A549 treated with RU486 at 1 μM for 4 hours (cell line): ENCODE results near the gene DUXB. TPM values are rescaled to one million over a fixed set of nuclear protein-coding genes. Genes with fewer than 3 reads are reported as not detected.

Experiments
- total RNA-seq: library from RNA; stranded (reverse); fragments of 200-300 nt; extraction: Qiagen RNA extraction; gene quantifications from 5 replicates; pipeline ENCODE4 v1.2.3, GENCODE V29; 2022; ENCODE audit warnings: low read depth

DUXB gene
- total RNA-seq = not detected in 5 replicates

DNA sequence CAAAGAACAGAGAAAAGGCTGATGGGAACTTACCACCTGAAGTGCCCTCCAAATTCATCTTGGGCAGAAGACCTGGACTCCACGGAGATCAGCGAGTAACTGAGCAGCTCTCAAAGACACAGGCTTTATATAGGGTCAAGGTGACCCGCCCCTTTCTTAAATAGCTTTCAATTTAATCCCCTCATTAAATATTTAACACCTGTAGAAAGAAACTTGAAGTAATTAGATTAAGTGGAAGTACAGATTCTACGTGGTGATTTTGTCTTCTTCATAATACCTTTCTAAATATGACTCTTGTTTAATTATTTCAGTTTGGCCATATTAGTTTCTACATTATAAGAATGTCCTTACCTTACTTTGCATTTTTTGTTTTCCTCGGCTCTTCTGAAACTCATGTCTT is at the start of gene DUXB:
Gene DUXB (minus strand): TSS at position 101 of the 400 bp plus-strand sequence. CDS start 43 bp downstream, at position 58.

DNA sequence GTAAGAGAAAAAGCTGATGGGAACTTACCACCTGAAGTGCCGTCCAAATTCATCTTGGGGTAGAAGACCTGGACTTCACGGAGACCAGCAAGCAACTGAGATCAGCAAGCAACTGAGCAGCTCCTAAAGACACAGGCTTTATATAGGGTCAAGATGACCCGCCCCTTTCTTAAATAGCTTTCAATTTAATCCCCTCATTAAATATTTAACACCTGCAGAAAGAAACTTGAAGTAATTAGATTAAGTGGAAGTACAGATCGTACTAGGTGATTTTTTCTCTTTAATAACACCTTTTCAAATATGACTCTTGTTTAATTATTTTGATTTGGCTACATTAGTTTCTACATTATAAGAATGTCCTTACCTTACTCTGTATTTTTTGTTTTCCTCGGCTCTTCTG is 25.1 kb upstream of the DUXB start, which contains the start of gene CPHXL:
Gene CPHXL (minus strand): TSS at position 101 of the 400 bp plus-strand sequence. CDS start 48 bp downstream, at position 53.

DNA sequence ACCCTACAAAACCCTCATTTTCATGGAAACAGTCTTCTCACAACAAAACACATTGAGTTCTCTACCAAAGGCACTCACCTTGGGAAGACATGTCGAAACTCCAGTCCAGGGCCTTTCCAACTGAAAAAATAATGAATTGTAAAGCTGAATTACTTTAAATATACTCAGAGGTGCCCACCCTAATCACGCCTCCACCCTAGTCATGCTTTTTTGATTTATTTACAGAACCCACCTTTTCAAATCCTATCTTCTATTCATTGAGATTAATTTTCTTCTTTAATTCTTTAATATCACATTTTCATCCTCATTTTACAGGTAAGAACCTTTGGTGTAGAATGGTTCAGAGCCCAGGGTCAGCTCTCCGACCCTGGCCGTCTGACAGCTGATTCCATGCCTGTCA is 24.4 kb downstream of the DUXB start, which contains the start of gene CPHXL2:
Gene CPHXL2 (minus strand): TSS at position 101 of the 400 bp plus-strand sequence. CDS start 10 bp downstream, at position 91.

DNA sequence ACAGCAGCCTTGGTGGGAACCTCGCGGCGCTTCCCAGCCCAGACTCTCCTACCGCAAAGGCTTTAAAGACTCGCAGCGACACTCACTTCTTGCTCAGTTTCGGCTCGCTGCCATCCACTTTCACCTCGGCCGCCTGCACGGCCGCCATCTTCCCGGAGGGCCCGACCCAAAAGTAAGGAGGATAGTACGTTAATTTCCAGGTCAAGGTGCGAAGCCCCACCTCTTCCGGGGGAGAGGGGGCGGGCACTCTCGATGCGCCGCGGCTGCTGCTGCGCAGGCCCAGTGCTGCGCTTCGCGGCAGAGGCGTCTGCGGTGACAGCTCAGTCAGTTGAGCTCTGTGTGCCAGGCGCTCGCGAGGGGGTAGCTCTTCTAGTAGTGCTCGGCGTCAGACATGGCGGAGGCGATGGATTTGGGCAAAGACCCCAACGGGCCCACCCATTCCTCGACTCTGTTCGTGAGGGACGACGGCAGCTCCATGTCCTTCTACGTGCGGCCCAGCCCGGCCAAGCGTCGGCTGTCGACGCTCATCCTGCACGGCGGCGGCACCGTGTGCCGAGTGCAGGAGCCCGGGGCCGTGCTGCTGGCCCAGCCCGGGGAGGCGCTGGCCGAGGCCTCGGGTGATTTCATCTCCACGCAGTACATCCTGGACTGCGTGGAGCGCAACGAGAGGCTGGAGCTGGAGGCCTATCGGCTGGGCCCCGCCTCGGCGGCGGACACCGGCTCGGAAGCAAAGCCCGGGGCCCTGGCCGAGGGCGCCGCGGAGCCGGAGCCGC is 53.6 kb downstream of the DUXB start, which contains the start of the genes KARS1 and TERF2IP:
Gene KARS1 (minus strand): TSS at position 174 of the 773 bp plus-strand sequence. CDS start 26 bp downstream, at position 148.
Gene TERF2IP (plus strand): TSS at position 282 of the 773 bp plus-strand sequence. CDS start 110 bp downstream, at position 392.

Other genes starting within 250 kb of the DUXB start
- 10.5 to 16.9 TPM (median 15.6 TPM) in 5 replicates for gene TMEM170A, start 236.8 kb downstream of the DUXB start, total RNA-seq
- gene CHST6, start 206.0 kb downstream of the DUXB start, total RNA-seq = 0.10 to 0.32 TPM (median 0.14 TPM) in 5 replicates
- 0.11 to 0.14 TPM in 2 of 5 replicates, not detected in the others for gene CHST5, start 165.4 kb downstream of the DUXB start, total RNA-seq
- 7.9 to 9.7 TPM (median 8.6 TPM) in 5 replicates for gene TMEM231, start 145.2 kb downstream of the DUXB start, total RNA-seq
- gene GABARAPL2, start 135.1 kb downstream of the DUXB start, total RNA-seq = 82.3 to 98.5 TPM (median 91.2 TPM) in 5 replicates
- gene ADAT1, start 78.2 kb downstream of the DUXB start, total RNA-seq = 28.6 to 42.3 TPM (median 36.9 TPM) in 5 replicates
- gene KARS1, start 53.8 kb downstream of the DUXB start, total RNA-seq = 162 to 188 TPM (median 173 TPM) in 5 replicates
- gene TERF2IP, start 53.7 kb downstream of the DUXB start, total RNA-seq = 33.8 to 51.5 TPM (median 44.2 TPM) in 5 replicates
- not detected in 5 replicates for gene CPHXL2, start 24.5 kb downstream of the DUXB start, total RNA-seq
- not detected in 5 replicates for gene CPHXL, start 25.0 kb upstream of the DUXB start, total RNA-seq